ENCODE data around the gene SYT6.

GRCh38 chr1:114159941-114160340 lies 6.3 kb upstream of the SYT6 start:
- TF ChIP-seq CTCF (IDR thresholded peaks at IDR 0.05) (no peak), POLR2AphosphoS5 (IDR thresholded peaks at IDR 0.05; ENCODE audit: low read depth, low read length) (no peak)

Data from Panc1 (cell line).